IMR-90 (cell line): ENCODE measurements around the gene MEIKIN. TPM values are rescaled to one million over a fixed set of nuclear protein-coding genes. Genes with fewer than 3 reads are reported as not detected.

Experiments used
- ATAC-seq: fragments of 200-7000 bp; cut with Tn5 transposase; 2 replicates; pipeline ENCODE4 v1.9.1; 2020; ENCODE audit warnings: low read depth, mild to moderate bottlenecking, moderate library complexity
- BruUV-seq: library from RNA; stranded (reverse); fragments of 400-500 nt; replicated peaks from 2 replicates; lab custom pipeline; 2021; lab: Mats Ljungman, UMichigan
- CTCF ChIA-PET: fragments of 300-600 bp; formaldehyde crosslinking; extraction: SDS; loops from one replicate; lab custom pipeline; 2021; ENCODE audit warnings: antibody characterized with exemption; lab: Yijun Ruan, JAX
- POLR2A ChIA-PET: fragments of 300-600 bp; sonication (Branson Sonifier 250); formaldehyde crosslinking; loops from one replicate; lab custom pipeline; 2022; ENCODE audit warnings: antibody characterized with exemption; ENCODE audit not compliant: unreplicated experiment; lab: Charles Lee
- DNase-seq: peaks from one replicate; pipeline ENCODE4 v3.0.0; 2013
- H2AFZ ChIP-seq: replicated peaks from 2 replicates; pipeline ENCODE3; 2013; ENCODE audit warnings: low read length, mild to moderate bottlenecking; ENCODE audit not compliant: poor library complexity
- H2AK5ac ChIP-seq: 2 replicates; pipeline ENCODE4 v1.6.1; 2013; ENCODE audit warnings: low read depth, low read length, inconsistent platforms
- H2AK9ac ChIP-seq: replicated peaks from 2 replicates; pipeline ENCODE3; 2013; ENCODE audit warnings: mild to moderate bottlenecking, low read depth, low read length, moderate library complexity; ENCODE audit not compliant: poor library complexity
- H2BK120ac ChIP-seq: 2 replicates; pipeline ENCODE4 v1.6.1; 2013; ENCODE audit warnings: low read depth, low read length, inconsistent platforms
- H2BK15ac ChIP-seq: 3 replicates; pipeline ENCODE4 v1.6.1; 2013; ENCODE audit warnings: low read depth, low read length, inconsistent platforms
- H2BK20ac ChIP-seq: 2 replicates; pipeline ENCODE4 v1.6.1; 2013; ENCODE audit warnings: low read depth, mild to moderate bottlenecking, inconsistent platforms, low read length, moderate library complexity
- H2BK5ac ChIP-seq: 2 replicates; pipeline ENCODE4 v1.6.1; 2013; ENCODE audit warnings: mild to moderate bottlenecking, low read depth, low read length, inconsistent platforms; ENCODE audit not compliant: poor library complexity, severe bottlenecking
- H3K14ac ChIP-seq: replicated peaks from 2 replicates; pipeline ENCODE4 v1.6.1; 2013; ENCODE audit warnings: low read depth, low read length, inconsistent platforms
- H3K18ac ChIP-seq: 2 replicates; pipeline ENCODE4 v1.6.1; 2013; ENCODE audit warnings: low read depth, low read length, control low read depth
- H3K23ac ChIP-seq: 2 replicates; pipeline ENCODE4 v1.6.1; 2013; ENCODE audit warnings: low read depth, low read length, inconsistent platforms
- H3K27ac ChIP-seq: 2 replicates; pipeline ENCODE4 v1.5.1; 2013; ENCODE audit warnings: mild to moderate bottlenecking, control low read depth, low read length; ENCODE audit not compliant: insufficient read depth
- H3K27me3 ChIP-seq: 2 replicates; pipeline ENCODE4 v1.6.1; 2013; ENCODE audit warnings: low read length; ENCODE audit not compliant: control insufficient read depth, insufficient read depth
- H3K36me3 ChIP-seq: 2 replicates; pipeline ENCODE4 v1.6.1; 2013; ENCODE audit warnings: low read length, mixed read lengths; ENCODE audit not compliant: control insufficient read depth, insufficient read depth
- H3K4ac ChIP-seq: 2 replicates; pipeline ENCODE4 v1.6.1; 2013; ENCODE audit warnings: low read depth, low read length, inconsistent platforms
- H3K4me1 ChIP-seq: 2 replicates; pipeline ENCODE4 v1.6.1; 2013; ENCODE audit warnings: low read length, mixed read lengths; ENCODE audit not compliant: control insufficient read depth, insufficient read depth
- H3K4me2 ChIP-seq: 2 replicates; pipeline ENCODE4 v1.6.1; 2013; ENCODE audit warnings: low read depth, mild to moderate bottlenecking, control low read depth, low read length, moderate library complexity
- H3K4me3 ChIP-seq: 2 replicates; pipeline ENCODE4 v1.5.1; 2013; ENCODE audit warnings: low read depth, mild to moderate bottlenecking, control low read depth, low read length, moderate library complexity; ENCODE audit not compliant: insufficient read depth
- H3K56ac ChIP-seq: 2 replicates; pipeline ENCODE4 v1.6.1; 2013; ENCODE audit warnings: low read length, inconsistent platforms; ENCODE audit not compliant: insufficient read depth; ENCODE audit errors: extremely low read depth
- H3K79me1 ChIP-seq, 2 experiments: 2 replicates each; pipeline ENCODE4 v1.6.1; 2013; ENCODE audit warnings: low read length in 2 of 2, inconsistent platforms in 1 of 2, low read depth in 1 of 2
- H3K9ac ChIP-seq: 2 replicates; pipeline ENCODE4 v1.6.1; 2013; ENCODE audit warnings: low read depth, low read length, control low read depth
- H3K9me1 ChIP-seq: 2 replicates; pipeline ENCODE4 v1.6.1; 2013; ENCODE audit warnings: low read length, inconsistent platforms; ENCODE audit not compliant: insufficient read depth
- H3K9me3 ChIP-seq: 2 replicates; pipeline ENCODE4 v1.6.1; 2013; ENCODE audit warnings: low read length; ENCODE audit not compliant: control insufficient read depth, insufficient read depth
- H4K20me1 ChIP-seq: 2 replicates; pipeline ENCODE4 v1.6.1; 2013; ENCODE audit warnings: low read length, inconsistent platforms; ENCODE audit not compliant: insufficient read depth
- H4K5ac ChIP-seq: 2 replicates; pipeline ENCODE4 v1.6.1; 2013; ENCODE audit warnings: mild to moderate bottlenecking, low read depth, low read length, control low read depth
- H4K8ac ChIP-seq, 2 experiments: 2 replicates each; pipeline ENCODE4 v1.6.1; 2013; ENCODE audit warnings: low read depth in 2 of 2, low read length in 2 of 2, control low read depth in 1 of 2, inconsistent platforms in 1 of 2
- H4K91ac ChIP-seq: 2 replicates; pipeline ENCODE4 v1.6.1; 2013; ENCODE audit warnings: low read depth, low read length, inconsistent platforms; ENCODE audit not compliant: insufficient read depth
- BHLHE40 ChIP-seq: fragments of 150-350 bp; IDR thresholded peaks from 2 replicates; pipeline ENCODE4 v1.6.1; 2016; ENCODE audit warnings: mild to moderate bottlenecking, low read depth, low read length
- CEBPB ChIP-seq: IDR thresholded peaks from 2 replicates; pipeline ENCODE4 v1.6.1; 2012; ENCODE audit warnings: low read depth, low read length, improper control_type of control experiment
- ELK1 ChIP-seq: fragments of 150-350 bp; IDR thresholded peaks from 2 replicates; pipeline ENCODE4 v1.6.1; 2016; ENCODE audit warnings: low read depth, mild to moderate bottlenecking, low read length, moderate library complexity, borderline replicate concordance
- NFE2L2 ChIP-seq: fragments of 150-350 bp; IDR thresholded peaks from 2 replicates; pipeline ENCODE4 v1.6.1; 2016; ENCODE audit warnings: low read depth, mild to moderate bottlenecking, low read length
- RAD21 ChIP-seq: IDR thresholded peaks from 2 replicates; pipeline ENCODE4 v1.6.1; 2012; ENCODE audit warnings: low read length, improper control_type of control experiment
- RCOR1 ChIP-seq: IDR thresholded peaks from 2 replicates; pipeline ENCODE4 v1.6.1; 2012; ENCODE audit warnings: mild to moderate bottlenecking, low read length, improper control_type of control experiment; ENCODE audit not compliant: insufficient replicate concordance
- SMC3 ChIP-seq: fragments of 150-350 bp; IDR thresholded peaks from 2 replicates; pipeline ENCODE4 v1.6.1; 2016; ENCODE audit warnings: low read depth, mild to moderate bottlenecking, antibody characterized with exemption, low read length, moderate library complexity
- WGBS, 2 experiments: methylation state at CpG; one replicate each; pipeline versions ENCODE4 v1.1.5 to v1.1.7; 2013; ENCODE audit warnings: missing lambda C conversion rate in 2 of 2; ENCODE audit not compliant: insufficient read length in 1 of 2; ENCODE audit errors: extremely low coverage in 2 of 2; 5-methylcytosine and 5-hydroxymethylcytosine counted together
- dilution Hi-C: fragments of 300-500 bp; cut with HindIII; formaldehyde crosslinking; loops from one replicate; pipeline ENCODE4 v1.14.3; 2018; ENCODE audit warnings: low sequenced_read_pairs; ENCODE audit not compliant: unreplicated experiment
- in situ Hi-C: fragments of 300-500 bp; cut with MboI; formaldehyde crosslinking; loops from 3 replicates; pipeline ENCODE4 v1.14.3; 2019; ENCODE audit warnings: low sequenced_read_pairs, inconsistent platforms, mixed read lengths
- intact Hi-C: fragments of 100-400 bp; cut with micrococcal nuclease; formaldehyde crosslinking; loops from 2 replicates; pipeline ENCODE4 v1.10.0; 2022
- polyA plus RNA-seq, 3 experiments: library from polyadenylated mRNA; depleted of rRNA; stranded (reverse); fragments of >200 nt; gene quantifications; 2 replicates each; pipeline ENCODE4 v1.2.3, GENCODE V29; 2012; ENCODE audit warnings: low replicate concordance in 1 of 3
- total RNA-seq: library from RNA; depleted of rRNA; stranded (reverse); fragments of >200 nt; gene quantifications from 2 replicates; pipeline ENCODE4 v1.2.3, GENCODE V29; 2012

The MEIKIN gene
- total and polyA plus RNA-seq, 2 of the 4 experiments (the other 2 are of a cell fraction), result not detected

DNA sequence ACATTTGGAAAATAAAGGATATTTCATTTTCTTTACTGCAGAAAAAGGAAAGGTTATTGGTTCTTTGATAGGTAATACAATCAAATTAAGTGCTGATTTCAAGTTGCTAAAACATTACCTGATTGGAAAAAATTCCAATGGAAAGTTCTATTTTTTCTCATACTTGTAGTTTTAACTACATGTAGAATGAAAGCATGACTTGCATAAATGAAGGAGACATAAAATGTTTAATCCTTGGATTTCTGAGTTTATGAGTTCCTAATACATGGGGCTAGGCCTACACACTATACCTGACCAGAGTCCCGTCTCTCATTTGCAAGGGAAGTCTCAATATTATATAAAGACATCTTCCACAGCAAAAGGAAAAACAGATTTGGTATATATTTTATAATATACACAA is 5.2 kb upstream of the MEIKIN start:
- Histone ChIP-seq H3K14ac (no peak overlapping the region), H3K27me3 (peaks cover 2% of the 10 kb centered on the region; the same call in 1 of the 2 replicates), H3K18ac (no peak overlapping the region), H2BK5ac (no peak overlapping the region), H3K27ac (no peak overlapping the region), H3K4ac (no peak overlapping the region), H3K4me3 (no peak overlapping the region), H2BK20ac (no peak overlapping the region), H3K56ac (no peak overlapping the region), H3K23ac (no peak overlapping the region), H4K20me1 (no peaks in the 10 kb centered on the region), H4K91ac (no peak overlapping the region), H2BK120ac (no peak overlapping the region), H4K5ac (no peak overlapping the region), H3K79me1 (no peaks in the 10 kb centered on the region), H2AK9ac (no peak overlapping the region), H3K9me1 (no peaks in the 10 kb centered on the region), H2AK5ac (no peak overlapping the region), H3K4me1 (no peaks in the 10 kb centered on the region), H2BK15ac (no peak overlapping the region), H3K9me3 (no peaks in the 10 kb centered on the region), H3K36me3 (no peaks in the 10 kb centered on the region), H4K8ac (no peak overlapping the region), H2AFZ (no peak overlapping the region), H3K9ac (no peak overlapping the region), H3K4me2 (no peak overlapping the region)
- intact Hi-C loops (no loop called here), dilution Hi-C loops (no loop called here), in situ Hi-C loops (no loop called here)
- ChIA-PET CTCF (no interaction called here), POLR2A (no interaction called here)
- no CpG with 5 or more reads among the region's 1 CpG for WGBS, 2 experiments
- ATAC-seq, result no peak
- DNase-seq, result no peak
- BruUV-seq, result no TSS peak
- TF ChIP-seq RCOR1 (no peak), BHLHE40 (no peak), NFE2L2 (peak; percentile 58; the same call in 1 of the 2 replicates), ELK1 (no peak), RAD21 (no peak), SMC3 (no peak), CEBPB (no peak)
